ENCODE data around the gene TIGAR.

The TIGAR gene

DNA sequence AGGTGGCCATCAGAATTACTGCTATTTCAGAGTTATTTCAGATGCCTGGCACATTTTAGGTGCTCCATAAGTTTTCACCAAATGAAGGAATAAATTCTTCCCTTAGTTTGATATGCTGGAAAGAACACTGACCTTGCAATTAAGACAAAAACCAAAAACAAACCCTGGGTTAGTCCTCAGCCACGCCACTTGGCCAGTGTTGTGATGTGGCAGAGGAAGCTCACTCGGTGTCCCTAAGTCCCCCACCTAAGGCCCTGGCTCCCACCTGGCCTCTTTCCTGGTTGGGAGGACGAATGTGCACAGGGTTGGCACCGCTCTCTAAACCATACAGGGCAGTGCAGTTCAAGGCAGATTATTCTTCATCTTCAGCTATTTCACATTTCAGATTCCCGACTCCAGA is 72.2 kb downstream of the TIGAR start:
- peaks cover 35% of the 10 kb centered on the region for H3K27me3 Mint-ChIP-seq (ENCODE audit: low read depth, poor library complexity)
- no peaks in the 10 kb centered on the region for H3K9me3 Mint-ChIP-seq
- H3K4me1 Mint-ChIP-seq = peaks cover 15% of the 10 kb centered on the region
- no peak overlapping the region for H3K27ac Mint-ChIP-seq
- DNase-seq = no peak
- no peaks in the 10 kb centered on the region for H3K36me3 Mint-ChIP-seq (ENCODE audit: low read depth)
- TF ChIP-seq, protein P1, sequence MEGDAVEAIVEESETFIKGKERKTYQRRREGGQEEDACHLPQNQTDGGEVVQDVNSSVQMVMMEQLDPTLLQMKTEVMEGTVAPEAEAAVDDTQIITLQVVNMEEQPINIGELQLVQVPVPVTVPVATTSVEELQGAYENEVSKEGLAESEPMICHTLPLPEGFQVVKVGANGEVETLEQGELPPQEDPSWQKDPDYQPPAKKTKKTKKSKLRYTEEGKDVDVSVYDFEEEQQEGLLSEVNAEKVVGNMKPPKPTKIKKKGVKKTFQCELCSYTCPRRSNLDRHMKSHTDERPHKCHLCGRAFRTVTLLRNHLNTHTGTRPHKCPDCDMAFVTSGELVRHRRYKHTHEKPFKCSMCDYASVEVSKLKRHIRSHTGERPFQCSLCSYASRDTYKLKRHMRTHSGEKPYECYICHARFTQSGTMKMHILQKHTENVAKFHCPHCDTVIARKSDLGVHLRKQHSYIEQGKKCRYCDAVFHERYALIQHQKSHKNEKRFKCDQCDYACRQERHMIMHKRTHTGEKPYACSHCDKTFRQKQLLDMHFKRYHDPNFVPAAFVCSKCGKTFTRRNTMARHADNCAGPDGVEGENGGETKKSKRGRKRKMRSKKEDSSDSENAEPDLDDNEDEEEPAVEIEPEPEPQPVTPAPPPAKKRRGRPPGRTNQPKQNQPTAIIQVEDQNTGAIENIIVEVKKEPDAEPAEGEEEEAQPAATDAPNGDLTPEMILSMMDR (IDR thresholded peaks at IDR 0.05) = no peak
- H3K4me3 Mint-ChIP-seq = no peak overlapping the region

DNA sequence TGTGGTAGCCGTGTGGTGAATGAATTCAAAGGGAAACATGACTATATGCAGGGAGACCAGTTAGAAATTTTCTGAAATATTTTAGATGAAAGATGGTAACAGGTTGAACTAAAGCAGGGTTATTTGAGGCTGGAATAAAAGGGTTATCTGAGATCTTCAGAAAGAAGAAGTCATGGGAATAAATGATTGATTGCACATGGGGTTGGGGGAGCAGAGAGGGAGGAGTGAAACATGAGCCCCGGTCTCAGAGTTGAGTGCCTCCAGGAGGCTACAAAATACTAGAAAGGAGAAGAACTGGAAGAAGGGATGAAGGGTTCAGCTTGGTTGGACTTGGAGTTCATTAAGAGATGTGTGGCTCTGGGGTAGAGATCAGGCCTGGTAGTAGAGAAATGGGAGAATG is 74.8 kb downstream of the TIGAR start:
- Mint-ChIP-seq H3K4me1 (peaks cover 8% of the 10 kb centered on the region), H3K27me3 (ENCODE audit: low read depth, poor library complexity) (peaks cover 43% of the 10 kb centered on the region), H3K9me3 (no peaks in the 10 kb centered on the region), H3K4me3 (no peak overlapping the region), H3K27ac (no peak overlapping the region), H3K36me3 (ENCODE audit: low read depth) (no peaks in the 10 kb centered on the region)
- DNase-seq = no peak
- TF ChIP-seq, protein P1 (IDR thresholded peaks at IDR 0.05) = no peak

DNA sequence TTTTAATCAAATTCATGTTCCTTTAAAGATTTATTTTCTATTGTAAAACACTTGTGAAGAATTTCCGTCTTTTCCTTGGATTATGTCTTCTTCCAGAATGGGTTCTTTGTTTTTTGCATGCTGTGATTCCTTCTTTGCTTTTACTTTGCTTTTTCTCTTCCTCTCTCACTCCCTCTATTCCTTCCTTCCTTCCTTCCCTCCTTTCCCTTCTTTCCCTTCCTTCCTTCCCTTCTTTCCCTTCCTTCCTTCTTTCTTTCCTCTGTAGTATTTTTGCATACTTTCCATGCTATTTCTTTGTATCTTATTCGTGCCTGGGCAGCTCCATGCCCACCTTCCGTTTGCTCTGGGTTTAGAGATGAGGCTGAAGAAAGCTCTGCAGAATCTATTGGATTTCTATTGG is 80.1 kb downstream of the TIGAR start:
- Mint-ChIP-seq H3K4me1 (peaks cover 2% of the 10 kb centered on the region), H3K36me3 (ENCODE audit: low read depth) (no peaks in the 10 kb centered on the region), H3K27ac (no peak overlapping the region), H3K9me3 (peaks cover 15% of the 10 kb centered on the region), H3K27me3 (ENCODE audit: low read depth, poor library complexity) (peaks cover 24% of the 10 kb centered on the region), H3K4me3 (no peak overlapping the region)
- DNase-seq = no peak
- TF ChIP-seq, protein P1 (IDR thresholded peaks at IDR 0.05) = no peak

DNA sequence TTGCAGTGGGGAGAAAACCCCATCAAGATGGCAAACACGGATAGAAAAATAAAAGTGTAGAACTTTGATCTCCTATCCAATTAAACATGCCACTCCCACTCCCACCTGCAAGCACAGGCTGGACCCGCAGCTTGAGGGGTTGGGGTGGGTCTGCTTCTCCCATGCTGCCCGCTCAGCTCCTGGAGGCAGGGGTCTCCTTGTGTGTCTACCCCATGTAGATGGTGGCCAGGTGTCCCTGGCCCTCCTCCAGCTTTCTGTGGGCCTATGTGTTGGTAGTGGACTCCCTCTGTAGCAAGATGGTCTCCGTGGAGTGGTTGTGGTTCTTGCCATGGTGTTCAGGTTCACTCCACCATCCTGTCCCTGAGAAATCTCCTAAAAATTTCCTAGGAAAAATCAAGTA is 82.0 kb downstream of the TIGAR start:
- Mint-ChIP-seq H3K36me3 (ENCODE audit: low read depth) (no peaks in the 10 kb centered on the region), H3K4me1 (no peaks in the 10 kb centered on the region), H3K4me3 (no peak overlapping the region), H3K27me3 (ENCODE audit: low read depth, poor library complexity) (peaks cover 19% of the 10 kb centered on the region), H3K27ac (no peak overlapping the region), H3K9me3 (peaks cover 16% of the 10 kb centered on the region)
- no peak for DNase-seq
- TF ChIP-seq, protein P1 (IDR thresholded peaks at IDR 0.05) = no peak

Data from nephron progenitor cell (in vitro differentiated cells).